HG02970 (cell line): ENCODE measurements around the gene SYNCRIP.
"Not testable (repeated sequence)": the region's sequence is repeated elsewhere in the genome, so short reads cannot be mapped to it uniquely, and the experiment has no call there.

Experiments
- ATAC-seq: cut with Tn5 transposase; IDR thresholded peaks from one replicate; pipeline ENCODE4 v1.9.1; 2021; ENCODE audit warnings: mild to moderate bottlenecking, moderate library complexity, moderate number of reproducible peaks; ENCODE audit not compliant: unreplicated experiment, low FRiP score

The SYNCRIP gene

GRCh38 chr6:85672050-85672449 lies 29.4 kb upstream of the SYNCRIP start:
- no peak for ATAC-seq

- no peak for ATAC-seq
Measured at GRCh38 chr6:85670573-85670972, 27.9 kb upstream of the SYNCRIP start.

- ATAC-seq, result peak; percentile 92
Measured at GRCh38 chr6:85669735-85670194, 27.1 kb upstream of the SYNCRIP start.

GRCh38 chr6:85662251-85662650 lies 19.6 kb upstream of the SYNCRIP start:
- ATAC-seq, result no peak

GRCh38 chr6:85660181-85660611 lies 17.5 kb upstream of the SYNCRIP start:
- ATAC-seq, result no peak

GRCh38 chr6:85650606-85651005 lies 7.9 kb upstream of the SYNCRIP start:
- ATAC-seq, result no peak

- ATAC-seq, result no peak
Measured at GRCh38 chr6:85644279-85644762, 1.6 kb upstream of the SYNCRIP start.

GRCh38 chr6:85643537-85644278 lies 1.0 kb upstream of the SYNCRIP start:
- peak; percentile 42 for ATAC-seq

- no peak for ATAC-seq
Measured at GRCh38 chr6:85641897-85642773, 551 bp downstream of the SYNCRIP start.

- no peak for ATAC-seq
Measured at GRCh38 chr6:85641522-85641896, 1.2 kb downstream of the SYNCRIP start.

GRCh38 chr6:85640821-85641220 lies 1.9 kb downstream of the SYNCRIP start:
- ATAC-seq, result no peak

GRCh38 chr6:85637579-85637978 lies 5.1 kb downstream of the SYNCRIP start:
- ATAC-seq, result no peak

- no peak for ATAC-seq
Measured at GRCh38 chr6:85632164-85632942, 10.3 kb downstream of the SYNCRIP start.

GRCh38 chr6:85631117-85631516 lies 11.6 kb downstream of the SYNCRIP start:
- ATAC-seq, result not testable (repeated sequence)

- no peak for ATAC-seq
Measured at GRCh38 chr6:85628353-85628752, 14.3 kb downstream of the SYNCRIP start.

GRCh38 chr6:85620308-85620707 lies 22.4 kb downstream of the SYNCRIP start:
- ATAC-seq, result no peak

- ATAC-seq, result no peak
Measured at GRCh38 chr6:85614780-85615179, 27.9 kb downstream of the SYNCRIP start.

GRCh38 chr6:85612690-85613474 lies 29.8 kb downstream of the SYNCRIP start:
- no peak for ATAC-seq

- no peak for ATAC-seq
Measured at GRCh38 chr6:85610182-85610895, 32.3 kb downstream of the SYNCRIP start.
